ENCODE results near the gene AGRN.
A peak's percentile ranks its signal among the peaks of the same experiment; 100 is the strongest.
"Not testable (repeated sequence)": the region's sequence is repeated elsewhere in the genome, so short reads cannot be mapped to it uniquely, and the experiment has no call there.

The AGRN gene

DNA sequence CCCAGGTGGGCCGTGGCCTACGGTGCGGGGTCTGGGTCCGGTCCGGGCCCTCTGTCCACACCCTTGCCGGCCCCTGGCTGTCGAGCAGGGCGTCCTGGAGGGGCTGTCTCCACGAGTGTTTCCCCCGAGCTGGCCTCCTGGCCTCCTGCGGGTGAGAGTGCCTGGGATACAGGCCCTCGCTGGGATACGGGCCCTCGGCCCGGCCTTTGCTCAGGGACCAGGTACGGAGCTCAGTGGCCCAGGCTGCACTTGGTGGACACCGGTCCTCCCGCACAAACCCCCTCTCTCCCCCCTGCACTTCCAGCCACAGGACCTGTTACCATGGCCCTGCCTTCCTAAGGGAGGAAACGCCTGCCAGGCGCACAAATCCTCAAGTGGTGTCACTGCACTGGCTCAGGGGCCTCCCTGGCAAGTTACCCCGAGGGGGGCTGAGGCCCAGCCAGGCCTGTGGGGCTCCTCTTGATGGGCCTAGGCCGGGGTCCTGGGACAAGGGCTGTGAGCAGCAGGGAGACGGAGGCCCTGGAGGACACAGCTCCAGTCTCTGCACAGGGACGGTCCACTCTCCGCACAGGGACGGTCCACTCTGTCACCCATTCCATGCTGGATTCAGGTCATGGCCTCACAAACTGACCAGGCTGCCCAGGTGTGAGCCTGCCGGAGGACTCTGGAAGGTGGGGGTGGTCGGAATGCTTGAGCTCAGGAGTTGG, 72.4 kb downstream of the AGRN start:
- no peak for TF ChIP-seq NFRKB (IDR thresholded peaks at IDR 0.05)
- TF ChIP-seq CTBP1 (IDR thresholded peaks at IDR 0.05; ENCODE audit: borderline replicate concordance): no peak
- TF ChIP-seq, protein P1, sequence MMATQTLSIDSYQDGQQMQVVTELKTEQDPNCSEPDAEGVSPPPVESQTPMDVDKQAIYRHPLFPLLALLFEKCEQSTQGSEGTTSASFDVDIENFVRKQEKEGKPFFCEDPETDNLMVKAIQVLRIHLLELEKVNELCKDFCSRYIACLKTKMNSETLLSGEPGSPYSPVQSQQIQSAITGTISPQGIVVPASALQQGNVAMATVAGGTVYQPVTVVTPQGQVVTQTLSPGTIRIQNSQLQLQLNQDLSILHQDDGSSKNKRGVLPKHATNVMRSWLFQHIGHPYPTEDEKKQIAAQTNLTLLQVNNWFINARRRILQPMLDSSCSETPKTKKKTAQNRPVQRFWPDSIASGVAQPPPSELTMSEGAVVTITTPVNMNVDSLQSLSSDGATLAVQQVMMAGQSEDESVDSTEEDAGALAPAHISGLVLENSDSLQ (IDR thresholded peaks at IDR 0.05): no peak
- TF ChIP-seq HDGF (IDR thresholded peaks at IDR 0.05; ENCODE audit: borderline replicate concordance): no peak
- no peak for TF ChIP-seq FOXA1 (IDR thresholded peaks at IDR 0.05)
- TF ChIP-seq FOXM1 (IDR thresholded peaks at IDR 0.05; ENCODE audit: borderline replicate concordance): no peak
- TF ChIP-seq FOXK2 (IDR thresholded peaks at IDR 0.05): no peak
- TF ChIP-seq ARNT (IDR thresholded peaks at IDR 0.05): no peak
- no peak for TF ChIP-seq TARDBP (IDR thresholded peaks at IDR 0.05)
- no peak for TF ChIP-seq SUZ12 (IDR thresholded peaks at IDR 0.05)
- TF ChIP-seq ZNF384 (IDR thresholded peaks at IDR 0.05): no peak
- no peak for TF ChIP-seq BHLHE40 (IDR thresholded peaks at IDR 0.05; ENCODE audit: borderline replicate concordance)
- TF ChIP-seq SP1 (IDR thresholded peaks at IDR 0.05): no peak
- TF ChIP-seq LEF1 (IDR thresholded peaks at IDR 0.05; ENCODE audit: borderline replicate concordance): no peak
- no peak for TF ChIP-seq ELF4 (IDR thresholded peaks at IDR 0.05)
- TF ChIP-seq L3MBTL2 (conservative IDR thresholded peaks at IDR 0.05): no peak
- CTCF ChIA-PET: interaction anchor here (0.8 kb wide), 1 partner anchor 30 kb away, joined by 3 read pairs; no protein-coding TSS in a partner anchor
- DNase-seq (ENCODE audit: extremely low spot score): no peak
- POLR2A ChIA-PET: no interaction called here

- peak; percentile 4 for DNase-seq (ENCODE audit: extremely low spot score)
- ChIA-PET CTCF (no interaction called here), POLR2A (no interaction called here)
- TF ChIP-seq NFRKB (IDR thresholded peaks at IDR 0.05) (no peak), SP1 (IDR thresholded peaks at IDR 0.05) (no peak), FOXA1 (IDR thresholded peaks at IDR 0.05) (no peak), FOXK2 (IDR thresholded peaks at IDR 0.05) (no peak), L3MBTL2 (conservative IDR thresholded peaks at IDR 0.05) (no peak), ARNT (IDR thresholded peaks at IDR 0.05) (no peak), HDGF (IDR thresholded peaks at IDR 0.05; ENCODE audit: borderline replicate concordance) (no peak)
- TF ChIP-seq, protein P1 (IDR thresholded peaks at IDR 0.05): no peak
Observed at GRCh38 chr1:1092894-1093609, 73.1 kb downstream of the AGRN start.

- no peak for TF ChIP-seq TARDBP (IDR thresholded peaks at IDR 0.05)
- TF ChIP-seq NFRKB (IDR thresholded peaks at IDR 0.05): no peak
- TF ChIP-seq, protein P1 (IDR thresholded peaks at IDR 0.05): no peak
- no peak for TF ChIP-seq SP1 (IDR thresholded peaks at IDR 0.05)
- no peak for TF ChIP-seq ARNT (IDR thresholded peaks at IDR 0.05)
- no peak for TF ChIP-seq HDGF (IDR thresholded peaks at IDR 0.05; ENCODE audit: borderline replicate concordance)
- TF ChIP-seq LEF1 (IDR thresholded peaks at IDR 0.05; ENCODE audit: borderline replicate concordance): no peak
- TF ChIP-seq FOXA1 (IDR thresholded peaks at IDR 0.05): no peak
- no peak for TF ChIP-seq SUZ12 (IDR thresholded peaks at IDR 0.05)
- no peak for TF ChIP-seq ZNF384 (IDR thresholded peaks at IDR 0.05)
- TF ChIP-seq CTBP1 (IDR thresholded peaks at IDR 0.05; ENCODE audit: borderline replicate concordance): no peak
- no peak for TF ChIP-seq FOXK2 (IDR thresholded peaks at IDR 0.05)
- no peak for TF ChIP-seq BHLHE40 (IDR thresholded peaks at IDR 0.05; ENCODE audit: borderline replicate concordance)
- no peak for TF ChIP-seq L3MBTL2 (conservative IDR thresholded peaks at IDR 0.05)
- TF ChIP-seq ELF4 (IDR thresholded peaks at IDR 0.05): no peak
- TF ChIP-seq FOXM1 (IDR thresholded peaks at IDR 0.05; ENCODE audit: borderline replicate concordance): no peak
- ChIA-PET POLR2A (no interaction called here), CTCF (no interaction called here)
- DNase-seq (ENCODE audit: extremely low spot score): no peak
Observed at GRCh38 chr1:1093610-1093943, 73.7 kb downstream of the AGRN start.

DNA sequence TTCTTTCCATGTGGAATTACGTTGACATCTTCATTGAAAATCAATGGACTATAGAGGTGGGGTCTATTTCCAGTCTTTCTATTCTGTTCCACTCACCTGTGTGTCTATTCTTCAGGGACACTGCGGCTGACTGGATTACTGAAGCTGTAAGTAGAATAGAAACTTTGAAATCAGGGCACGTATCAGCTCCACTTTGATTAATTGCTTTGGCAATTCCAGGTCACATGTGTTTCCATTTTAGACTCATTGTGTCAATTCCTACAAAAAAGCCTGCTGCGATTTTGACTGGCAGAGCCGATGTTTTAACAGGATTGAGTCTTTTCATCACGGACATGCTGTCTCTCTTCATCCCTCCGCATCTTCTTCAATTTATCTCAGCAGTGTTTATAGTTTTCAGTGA, 75.1 kb downstream of the AGRN start:
- ChIA-PET POLR2A (no interaction called here), CTCF (no interaction called here)
- TF ChIP-seq L3MBTL2 (conservative IDR thresholded peaks at IDR 0.05): no peak
- no peak for TF ChIP-seq SP1 (IDR thresholded peaks at IDR 0.05)
- TF ChIP-seq ZNF384 (IDR thresholded peaks at IDR 0.05): no peak
- no peak for TF ChIP-seq CTBP1 (IDR thresholded peaks at IDR 0.05; ENCODE audit: borderline replicate concordance)
- no peak for DNase-seq (ENCODE audit: extremely low spot score)

DNA sequence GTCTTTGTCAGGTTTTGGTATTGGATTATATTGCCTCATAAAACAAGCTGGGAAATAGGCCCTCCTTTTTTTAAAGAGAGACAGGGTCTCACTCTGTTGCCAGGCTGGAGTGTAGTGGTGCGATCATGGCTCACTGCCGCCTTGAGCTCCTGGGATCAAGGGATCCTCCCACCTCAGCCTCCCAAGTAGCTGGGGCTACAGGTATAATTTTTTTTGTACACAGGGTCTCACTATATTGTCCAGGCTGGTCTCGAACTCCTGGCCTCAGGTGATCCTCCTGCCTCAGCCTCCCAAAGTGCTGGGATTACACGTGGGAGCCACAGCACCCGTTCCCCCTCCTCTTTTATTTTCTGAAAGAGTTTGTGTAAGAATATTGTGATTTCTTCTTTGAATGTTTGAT, 76.2 kb downstream of the AGRN start:
- DNase-seq (ENCODE audit: extremely low spot score); POLR2A ChIA-PET; CTCF ChIA-PET: not testable (repeated sequence)

- TF ChIP-seq LEF1 (IDR thresholded peaks at IDR 0.05; ENCODE audit: borderline replicate concordance) (no peak), HDGF (IDR thresholded peaks at IDR 0.05; ENCODE audit: borderline replicate concordance) (no peak)
- ChIA-PET CTCF (no interaction called here), POLR2A (no interaction called here)
- no peak for DNase-seq (ENCODE audit: extremely low spot score)
Observed at GRCh38 chr1:1098681-1099421, 78.9 kb downstream of the AGRN start.
